Measurements from ENCODE around the gene TMEM161B. TPM values are rescaled to one million over a fixed set of nuclear protein-coding genes. Genes with fewer than 3 reads are reported as not detected.

TMEM161B gene
- total and polyA plus RNA-seq, 7 donors: 4.8 to 22.1 (median 15.0) TPM

GRCh38 chr5:88263349-88263748, 5.3 kb downstream of the TMEM161B start:
- intact Hi-C loops (cut with DNase I): loop anchor here (10.0 kb wide), 1 partner anchor 421 kb away; no protein-coding TSS in a partner anchor
- no peaks in the 10 kb centered on the region for H3K9me3 ChIP-seq
- peaks cover 2 to 13% (median 10%) of the 10 kb centered on the region in 4 donors for H3K4me1 ChIP-seq
- WGBS, 2 donors: 95 to 98% methylated on average over 2 of the region's 2 CpGs
- no peak for DNase-seq
- no peaks in the 10 kb centered on the region for H3K36me3 ChIP-seq
- TF ChIP-seq EP300 (IDR thresholded peaks at IDR 0.05): no peak
- TF ChIP-seq, protein P1, sequence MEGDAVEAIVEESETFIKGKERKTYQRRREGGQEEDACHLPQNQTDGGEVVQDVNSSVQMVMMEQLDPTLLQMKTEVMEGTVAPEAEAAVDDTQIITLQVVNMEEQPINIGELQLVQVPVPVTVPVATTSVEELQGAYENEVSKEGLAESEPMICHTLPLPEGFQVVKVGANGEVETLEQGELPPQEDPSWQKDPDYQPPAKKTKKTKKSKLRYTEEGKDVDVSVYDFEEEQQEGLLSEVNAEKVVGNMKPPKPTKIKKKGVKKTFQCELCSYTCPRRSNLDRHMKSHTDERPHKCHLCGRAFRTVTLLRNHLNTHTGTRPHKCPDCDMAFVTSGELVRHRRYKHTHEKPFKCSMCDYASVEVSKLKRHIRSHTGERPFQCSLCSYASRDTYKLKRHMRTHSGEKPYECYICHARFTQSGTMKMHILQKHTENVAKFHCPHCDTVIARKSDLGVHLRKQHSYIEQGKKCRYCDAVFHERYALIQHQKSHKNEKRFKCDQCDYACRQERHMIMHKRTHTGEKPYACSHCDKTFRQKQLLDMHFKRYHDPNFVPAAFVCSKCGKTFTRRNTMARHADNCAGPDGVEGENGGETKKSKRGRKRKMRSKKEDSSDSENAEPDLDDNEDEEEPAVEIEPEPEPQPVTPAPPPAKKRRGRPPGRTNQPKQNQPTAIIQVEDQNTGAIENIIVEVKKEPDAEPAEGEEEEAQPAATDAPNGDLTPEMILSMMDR (IDR thresholded peaks at IDR 0.05): no peak
- TF ChIP-seq POLR2A (IDR thresholded peaks at IDR 0.05): no peak
- TF ChIP-seq POLR2AphosphoS5 (IDR thresholded peaks at IDR 0.05): no peak
- H3K27me3 ChIP-seq: no peaks in the 10 kb centered on the region
- no peak overlapping the region for H3K4me3 ChIP-seq
- H3K27ac ChIP-seq: no peak overlapping the region

DNA sequence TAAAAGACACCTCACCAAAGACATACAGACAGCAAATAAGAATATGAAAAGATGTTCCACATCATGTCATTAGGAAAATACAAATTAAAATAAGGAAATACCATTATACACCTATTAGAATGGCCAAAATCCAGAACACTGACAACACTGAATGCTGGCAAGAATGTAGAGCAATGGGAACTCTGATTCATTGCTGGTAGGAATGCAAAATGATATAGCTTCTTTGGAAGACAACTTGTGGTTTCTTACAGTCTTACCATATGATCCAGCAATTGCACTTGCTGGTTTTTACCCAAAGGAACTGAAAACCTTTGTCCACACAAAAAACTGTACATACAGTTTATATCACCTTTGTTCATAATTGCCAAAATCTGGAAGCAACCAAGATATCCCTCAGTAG, 6.5 kb downstream of the TMEM161B start:
- H3K9me3 ChIP-seq: no peaks in the 10 kb centered on the region
- H3K36me3 ChIP-seq: no peaks in the 10 kb centered on the region
- no peak for DNase-seq
- H3K4me1 ChIP-seq: peaks cover 0 to 2% (median under 1%) of the 10 kb centered on the region in 4 donors
- H3K27me3 ChIP-seq: no peaks in the 10 kb centered on the region
- H3K27ac ChIP-seq: no peak overlapping the region
- intact Hi-C loops (cut with DNase I): loop anchor here (10.0 kb wide), 1 partner anchor 423 kb away; no protein-coding TSS in a partner anchor
- TF ChIP-seq EP300 (IDR thresholded peaks at IDR 0.05) (no peak), POLR2A (IDR thresholded peaks at IDR 0.05) (no peak), POLR2AphosphoS5 (IDR thresholded peaks at IDR 0.05) (no peak)
- TF ChIP-seq, protein P1 (IDR thresholded peaks at IDR 0.05): no peak
- H3K4me3 ChIP-seq: no peak overlapping the region

DNA sequence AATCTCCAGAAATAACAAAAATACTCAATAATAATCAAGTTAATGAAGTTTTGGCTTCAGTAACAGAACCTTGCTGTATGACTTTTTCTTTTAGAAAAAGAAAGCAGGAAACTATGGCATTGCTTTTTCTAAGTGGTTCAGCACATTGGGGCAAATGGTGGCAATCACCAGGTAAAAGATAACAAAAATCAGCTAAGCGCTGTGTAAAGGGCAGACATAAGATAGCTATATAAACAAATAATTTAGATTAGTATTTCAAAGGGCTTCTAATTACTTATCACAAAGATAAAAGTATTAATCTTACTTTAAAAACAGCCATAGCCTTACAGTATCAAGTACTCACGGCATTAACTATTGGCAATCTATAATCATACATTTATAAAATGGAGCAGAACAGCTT, 10.0 kb downstream of the TMEM161B start:
- H3K9me3 ChIP-seq: no peaks in the 10 kb centered on the region
- TF ChIP-seq POLR2AphosphoS5 (IDR thresholded peaks at IDR 0.05) (no peak), EP300 (IDR thresholded peaks at IDR 0.05) (no peak), POLR2A (IDR thresholded peaks at IDR 0.05) (no peak)
- TF ChIP-seq, protein P1 (IDR thresholded peaks at IDR 0.05): no peak
- peaks cover 0 to 2% (median 0%) of the 10 kb centered on the region in 4 donors for H3K4me1 ChIP-seq
- no peak overlapping the region for H3K27ac ChIP-seq
- intact Hi-C loops (cut with DNase I): no loop called here
- H3K4me3 ChIP-seq: no peak overlapping the region
- no peak for DNase-seq
- H3K27me3 ChIP-seq: no peaks in the 10 kb centered on the region
- H3K36me3 ChIP-seq: no peaks in the 10 kb centered on the region
- WGBS, 2 donors: 77 to 95% methylated on average over 2 of the region's 2 CpGs

- no peaks in the 10 kb centered on the region for H3K9me3 ChIP-seq
- no peaks in the 10 kb centered on the region for H3K36me3 ChIP-seq
- H3K27me3 ChIP-seq: no peaks in the 10 kb centered on the region
- TF ChIP-seq POLR2AphosphoS5 (IDR thresholded peaks at IDR 0.05) (no peak), EP300 (IDR thresholded peaks at IDR 0.05) (no peak), POLR2A (IDR thresholded peaks at IDR 0.05) (no peak)
- TF ChIP-seq, protein P1 (IDR thresholded peaks at IDR 0.05): no peak
- peaks cover 0 to 2% (median 0%) of the 10 kb centered on the region in 4 donors for H3K4me1 ChIP-seq
- intact Hi-C loops (cut with DNase I): no loop called here
- no peak for DNase-seq
- H3K4me3 ChIP-seq: no peak overlapping the region
- no peak overlapping the region for H3K27ac ChIP-seq
- WGBS, 2 donors: 79 to 82% methylated on average over 4 of the region's 4 CpGs
Observed at GRCh38 chr5:88256872-88257271, 11.8 kb downstream of the TMEM161B start.

GRCh38 chr5:88256037-88256436, 12.6 kb downstream of the TMEM161B start:
- Histone ChIP-seq H3K27me3 (no peaks in the 10 kb centered on the region), H3K9me3 (no peaks in the 10 kb centered on the region), H3K27ac (no peak overlapping the region), H3K4me1 (peaks cover 0 to 2% (median 0%) of the 10 kb centered on the region in 4 donors), H3K36me3 (no peaks in the 10 kb centered on the region), H3K4me3 (no peak overlapping the region)
- no peak for TF ChIP-seq EP300 (IDR thresholded peaks at IDR 0.05)
- TF ChIP-seq POLR2AphosphoS5 (IDR thresholded peaks at IDR 0.05): no peak
- no peak for TF ChIP-seq POLR2A (IDR thresholded peaks at IDR 0.05)
- TF ChIP-seq, protein P1 (IDR thresholded peaks at IDR 0.05): no peak
- DNase-seq: no peak
- intact Hi-C loops (cut with DNase I): no loop called here
